GM23338 (cell line): ENCODE data around the gene GPX7. TPM values are rescaled to one million over a fixed set of nuclear protein-coding genes. Genes with fewer than 3 reads are reported as not detected.
A peak's percentile ranks its signal among the peaks of the same experiment; 100 is the strongest.

Experiments used
- ATAC-seq: fragments of 200-7000 bp; cut with Tn5 transposase; 3 replicates; pipeline ENCODE4 v1.9.1; 2020
- DNase-seq: peaks from one replicate; pipeline ENCODE4 v3.0.0-alpha.2; 2015; ENCODE audit warnings: low spot score
- H2AFZ ChIP-seq: fragments of 200-600 bp; sonication (generic); 2 replicates; pipeline ENCODE4 v1.8.0; 2016; ENCODE audit warnings: antibody characterized with exemption, mild to moderate bottlenecking, moderate library complexity
- H3F3A ChIP-seq: fragments of 200-600 bp; sonication (generic); replicated peaks from 2 replicates; pipeline ENCODE4 v1.8.0; 2017; ENCODE audit warnings: antibody characterized with exemption, mixed run types, low read depth
- H3K27ac ChIP-seq: fragments of 200-600 bp; sonication (generic); 2 replicates; pipeline ENCODE4 v1.6.1; 2016; ENCODE audit warnings: low read depth
- H3K27me3 ChIP-seq: fragments of 200-600 bp; sonication (generic); 2 replicates; pipeline ENCODE4 v1.8.0; 2016; ENCODE audit warnings: mild to moderate bottlenecking, mixed run types, moderate library complexity; ENCODE audit not compliant: insufficient read depth
- H3K36me3 ChIP-seq: fragments of 200-600 bp; sonication (generic); 2 replicates; pipeline ENCODE4 v1.8.0; 2016; ENCODE audit warnings: mild to moderate bottlenecking; ENCODE audit not compliant: insufficient read depth
- H3K4me1 ChIP-seq: fragments of 200-600 bp; sonication (generic); 2 replicates; pipeline ENCODE4 v1.8.0; 2016; ENCODE audit warnings: mild to moderate bottlenecking, moderate library complexity; ENCODE audit not compliant: insufficient read depth
- H3K4me2 ChIP-seq: fragments of 200-600 bp; sonication (generic); 2 replicates; pipeline ENCODE4 v1.7.1; 2017; ENCODE audit warnings: mixed run types
- H3K4me3 ChIP-seq: fragments of 200-600 bp; sonication (generic); 2 replicates; pipeline ENCODE4 v1.6.1; 2016; ENCODE audit warnings: mixed run types
- H3K79me2 ChIP-seq: fragments of 200-600 bp; sonication (generic); replicated peaks from 2 replicates; pipeline ENCODE4 v1.8.0; 2017; ENCODE audit warnings: mild to moderate bottlenecking; ENCODE audit not compliant: insufficient read depth
- H3K9me2 ChIP-seq: fragments of 200-600 bp; sonication (generic); 2 replicates; pipeline ENCODE4 v1.8.0; 2017; ENCODE audit not compliant: insufficient read depth
- H4K20me1 ChIP-seq: fragments of 200-600 bp; sonication (generic); replicated peaks from 2 replicates; pipeline ENCODE4 v1.8.0; 2017; ENCODE audit warnings: mild to moderate bottlenecking; ENCODE audit not compliant: insufficient read depth
- H3K27ac Mint-ChIP-seq: 2 replicates; pipeline ENCODE4 v1.8.0; 2020; ENCODE audit warnings: inconsistent platforms, mild to moderate bottlenecking, moderate library complexity, mixed read lengths
- H3K27me3 Mint-ChIP-seq: 3 replicates; pipeline ENCODE4 v1.8.0; 2022; ENCODE audit warnings: low read depth, mild to moderate bottlenecking, moderate library complexity, mixed read lengths, inconsistent platforms; ENCODE audit not compliant: insufficient read depth, poor library complexity
- H3K36me3 Mint-ChIP-seq: 3 replicates; pipeline ENCODE4 v1.8.0; 2021; ENCODE audit warnings: low read depth, mild to moderate bottlenecking, inconsistent platforms, moderate library complexity, mixed read lengths
- H3K4me1 Mint-ChIP-seq: 3 replicates; pipeline ENCODE4 v1.8.0; 2020; ENCODE audit warnings: mild to moderate bottlenecking, inconsistent platforms, mixed read lengths
- H3K4me3 Mint-ChIP-seq: 3 replicates; pipeline ENCODE4 v1.8.0; 2021; ENCODE audit warnings: moderate library complexity, mild to moderate bottlenecking, inconsistent platforms, mixed read lengths
- H3K9me3 Mint-ChIP-seq: 3 replicates; pipeline ENCODE4 v1.8.0; 2020; ENCODE audit warnings: moderate library complexity, mild to moderate bottlenecking, inconsistent platforms, mixed read lengths
- CREB1 ChIP-seq: fragments of 250-450 bp; sonication (Bioruptor Pico); IDR thresholded peaks from 2 replicates; pipeline ENCODE4 v1.5.0; 2020; ENCODE audit warnings: low read depth, mild to moderate bottlenecking, moderate library complexity
- EZH2 ChIP-seq: fragments of 200-600 bp; sonication (generic); IDR thresholded peaks from one replicate; pipeline ENCODE4 v1.8.0; 2017; ENCODE audit warnings: antibody characterized with exemption, mild to moderate bottlenecking, low read depth; ENCODE audit not compliant: unreplicated experiment
- EZH2phosphoT487 ChIP-seq: fragments of 200-600 bp; sonication (generic); IDR thresholded peaks from one replicate; pipeline ENCODE4 v1.8.1; 2018; ENCODE audit warnings: antibody characterized with exemption; ENCODE audit not compliant: unreplicated experiment
- JUNB ChIP-seq: IDR thresholded peaks from one replicate; pipeline ENCODE4 v1.6.1; 2016; ENCODE audit warnings: antibody characterized with exemption; ENCODE audit not compliant: unreplicated experiment
- POLR2AphosphoS5 ChIP-seq: IDR thresholded peaks from 2 replicates; pipeline ENCODE4 v1.6.1; 2016; ENCODE audit warnings: antibody characterized with exemption, low read depth
- STAT1 ChIP-seq: IDR thresholded peaks from one replicate; pipeline ENCODE4 v1.6.1; 2016; ENCODE audit warnings: antibody characterized with exemption; ENCODE audit not compliant: unreplicated experiment
- ZNF331 ChIP-seq: fragments of 250-450 bp; sonication (Bioruptor Pico); IDR thresholded peaks from 2 replicates; pipeline ENCODE4 v1.5.0; 2020; ENCODE audit warnings: low read depth, mild to moderate bottlenecking, moderate library complexity
- polyA plus RNA-seq: library from polyadenylated mRNA; unstranded; fragments of >200 nt; fragmentation: Nextera tagmentation; extraction: Ambion mirVana; gene quantifications from 2 replicates; pipeline ENCODE4 v1.2.1, GENCODE V29; 2016
- total RNA-seq: library from RNA; depleted of rRNA; stranded (reverse); fragments of >200 nt; shearing (Covaris generic); gene quantifications from 2 replicates; pipeline ENCODE4 v1.2.3, GENCODE V29; 2014
- TF ChIP-seq, protein P1 (sequence below): IDR thresholded peaks from one replicate; pipeline ENCODE4 v1.6.1; 2018; ENCODE audit warnings: antibody characterized with exemption; ENCODE audit not compliant: unreplicated experiment
- TF ChIP-seq, protein P2 (sequence below): fragments of 250-450 bp; sonication (Bioruptor Pico); IDR thresholded peaks from 2 replicates; pipeline ENCODE4 v1.5.0; 2020; ENCODE audit warnings: mild to moderate bottlenecking, moderate library complexity

The GPX7 gene
- total and polyA plus RNA-seq, 2 experiments from 2014 or later, result 12.8 to 20.9 TPM

DNA sequence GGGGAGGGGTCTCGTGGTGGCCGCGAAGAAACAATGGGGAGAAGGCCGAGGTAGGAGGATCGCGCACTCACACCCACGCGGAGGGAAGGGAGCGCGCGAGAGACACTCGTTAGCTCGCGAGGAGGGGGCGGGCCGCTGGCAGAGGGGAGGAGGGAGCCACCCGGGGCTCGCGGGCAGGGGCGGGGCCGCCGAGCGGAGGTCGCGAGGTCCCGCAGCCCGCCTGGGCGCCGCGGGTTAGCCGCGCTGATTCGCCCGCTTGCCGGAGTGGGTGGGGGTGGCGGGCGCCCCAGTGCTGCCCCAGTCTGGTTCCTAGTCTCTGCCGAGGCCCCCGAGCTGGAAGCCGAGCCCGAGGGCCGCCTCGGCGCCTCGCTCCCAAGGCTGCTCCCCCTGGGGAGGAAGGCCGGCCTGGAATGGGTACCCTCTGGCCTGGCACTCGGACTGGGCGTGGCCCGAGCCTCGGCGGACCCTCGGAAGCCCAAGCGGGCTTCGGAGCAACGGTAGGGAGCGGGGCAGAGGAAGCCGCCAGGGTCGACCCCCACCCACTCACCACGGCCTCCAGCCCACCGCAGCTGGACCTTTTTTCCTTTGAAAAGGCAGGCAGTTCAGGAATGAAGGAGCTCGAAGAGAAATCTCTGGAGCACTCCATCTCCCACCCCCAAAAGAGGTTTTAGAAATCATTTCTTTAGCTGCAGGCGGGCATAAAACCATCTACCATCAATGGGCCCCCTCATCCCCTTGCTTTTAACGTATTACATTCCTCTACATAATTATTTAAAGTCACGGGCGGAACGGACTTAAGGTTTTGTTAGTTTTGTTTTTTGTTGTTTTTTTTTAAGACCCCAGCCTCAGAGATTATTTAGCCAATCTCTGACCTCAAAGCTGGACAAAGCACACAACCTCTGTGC, 48.6 kb upstream of the GPX7 start:
- H4K20me1 ChIP-seq, result peaks cover 12% of the 10 kb centered on the region; the same call in 1 of the 2 replicates
- ATAC-seq, result peak; percentile 75
- peaks cover 6% of the 10 kb centered on the region; the same call in 1 of the 2 replicates for H3F3A ChIP-seq
- peak overlapping the region; percentile 97 for H3K4me2 ChIP-seq
- peak overlapping the region; percentile 81; the same call in 2 of the 3 replicates for H3K4me3 Mint-ChIP-seq
- H3K4me1 ChIP-seq, result peaks cover 29% of the 10 kb centered on the region
- H3K36me3 Mint-ChIP-seq, result no peaks in the 10 kb centered on the region
- TF ChIP-seq ZNF331 (CRISPR knock-in tag) (no peak), POLR2AphosphoS5 (peak; percentile 65)
- DNase-seq, result peak; percentile 86
- H3K27ac Mint-ChIP-seq, result peak overlapping the region; percentile 68
- H3K27me3 ChIP-seq, result no peaks in the 10 kb centered on the region
- H3K4me1 Mint-ChIP-seq, result peaks cover 29% of the 10 kb centered on the region
- peaks cover 38% of the 10 kb centered on the region for H3K79me2 ChIP-seq
- H3K36me3 ChIP-seq, result no peaks in the 10 kb centered on the region
- no peaks in the 10 kb centered on the region for H3K9me2 ChIP-seq
- peaks cover 4% of the 10 kb centered on the region for H3K27me3 Mint-ChIP-seq
- H2AFZ ChIP-seq, result peak overlapping the region; percentile 83
- no peaks in the 10 kb centered on the region for H3K9me3 Mint-ChIP-seq
- H3K27ac ChIP-seq, result peak overlapping the region; percentile 95
- H3K4me3 ChIP-seq, result peak overlapping the region; percentile 87

DNA sequence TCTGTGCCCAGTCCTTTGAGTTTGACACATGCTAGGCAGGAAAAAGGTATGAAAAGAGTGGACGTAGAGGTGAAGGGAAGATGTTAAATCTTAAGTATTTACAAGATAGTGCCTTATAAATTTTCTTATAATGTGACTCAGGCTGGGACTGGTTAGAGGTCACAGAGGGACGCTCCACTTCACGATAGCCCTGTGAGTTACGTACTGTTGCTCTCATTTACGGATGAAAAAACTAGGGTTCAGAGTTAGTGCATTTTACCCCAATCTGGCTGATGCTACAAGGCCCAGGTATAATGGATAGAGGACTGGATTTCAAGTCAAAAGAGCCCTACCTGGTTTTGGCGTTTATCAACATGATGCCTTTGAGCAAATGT, 47.9 kb upstream of the GPX7 start:
- Histone ChIP-seq H3F3A (peaks cover 6% of the 10 kb centered on the region; the same call in 1 of the 2 replicates), H3K27me3 (no peaks in the 10 kb centered on the region), H3K9me2 (no peaks in the 10 kb centered on the region), H3K36me3 (no peaks in the 10 kb centered on the region), H4K20me1 (peaks cover 7% of the 10 kb centered on the region; the same call in 1 of the 2 replicates), H3K4me3 (peak overlapping the region; percentile 87), H3K4me2 (peak overlapping the region; percentile 97), H2AFZ (peak overlapping the region; percentile 83; the same call in 1 of the 2 replicates), H3K27ac (peak overlapping the region; percentile 95), H3K4me1 (peaks cover 29% of the 10 kb centered on the region), H3K79me2 (peaks cover 31% of the 10 kb centered on the region)
- no peak for DNase-seq
- Mint-ChIP-seq H3K36me3 (no peaks in the 10 kb centered on the region), H3K27me3 (peaks cover 4% of the 10 kb centered on the region), H3K9me3 (no peaks in the 10 kb centered on the region; the same call in 2 of the 3 replicates), H3K4me1 (peaks cover 26% of the 10 kb centered on the region), H3K4me3 (peak overlapping the region; percentile 81; the same call in 2 of the 3 replicates), H3K27ac (peak overlapping the region; percentile 56; the same call in 1 of the 2 replicates)
- ATAC-seq, result no peak
- TF ChIP-seq, protein P1, sequence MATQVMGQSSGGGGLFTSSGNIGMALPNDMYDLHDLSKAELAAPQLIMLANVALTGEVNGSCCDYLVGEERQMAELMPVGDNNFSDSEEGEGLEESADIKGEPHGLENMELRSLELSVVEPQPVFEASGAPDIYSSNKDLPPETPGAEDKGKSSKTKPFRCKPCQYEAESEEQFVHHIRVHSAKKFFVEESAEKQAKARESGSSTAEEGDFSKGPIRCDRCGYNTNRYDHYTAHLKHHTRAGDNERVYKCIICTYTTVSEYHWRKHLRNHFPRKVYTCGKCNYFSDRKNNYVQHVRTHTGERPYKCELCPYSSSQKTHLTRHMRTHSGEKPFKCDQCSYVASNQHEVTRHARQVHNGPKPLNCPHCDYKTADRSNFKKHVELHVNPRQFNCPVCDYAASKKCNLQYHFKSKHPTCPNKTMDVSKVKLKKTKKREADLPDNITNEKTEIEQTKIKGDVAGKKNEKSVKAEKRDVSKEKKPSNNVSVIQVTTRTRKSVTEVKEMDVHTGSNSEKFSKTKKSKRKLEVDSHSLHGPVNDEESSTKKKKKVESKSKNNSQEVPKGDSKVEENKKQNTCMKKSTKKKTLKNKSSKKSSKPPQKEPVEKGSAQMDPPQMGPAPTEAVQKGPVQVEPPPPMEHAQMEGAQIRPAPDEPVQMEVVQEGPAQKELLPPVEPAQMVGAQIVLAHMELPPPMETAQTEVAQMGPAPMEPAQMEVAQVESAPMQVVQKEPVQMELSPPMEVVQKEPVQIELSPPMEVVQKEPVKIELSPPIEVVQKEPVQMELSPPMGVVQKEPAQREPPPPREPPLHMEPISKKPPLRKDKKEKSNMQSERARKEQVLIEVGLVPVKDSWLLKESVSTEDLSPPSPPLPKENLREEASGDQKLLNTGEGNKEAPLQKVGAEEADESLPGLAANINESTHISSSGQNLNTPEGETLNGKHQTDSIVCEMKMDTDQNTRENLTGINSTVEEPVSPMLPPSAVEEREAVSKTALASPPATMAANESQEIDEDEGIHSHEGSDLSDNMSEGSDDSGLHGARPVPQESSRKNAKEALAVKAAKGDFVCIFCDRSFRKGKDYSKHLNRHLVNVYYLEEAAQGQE, result no peak
- TF ChIP-seq ZNF331 (CRISPR knock-in tag) (no peak), EZH2phosphoT487 (no peak), EZH2 (no peak), JUNB (no peak), POLR2AphosphoS5 (no peak), CREB1 (CRISPR knock-in tag) (no peak), STAT1 (no peak)
- TF ChIP-seq, protein P2, sequence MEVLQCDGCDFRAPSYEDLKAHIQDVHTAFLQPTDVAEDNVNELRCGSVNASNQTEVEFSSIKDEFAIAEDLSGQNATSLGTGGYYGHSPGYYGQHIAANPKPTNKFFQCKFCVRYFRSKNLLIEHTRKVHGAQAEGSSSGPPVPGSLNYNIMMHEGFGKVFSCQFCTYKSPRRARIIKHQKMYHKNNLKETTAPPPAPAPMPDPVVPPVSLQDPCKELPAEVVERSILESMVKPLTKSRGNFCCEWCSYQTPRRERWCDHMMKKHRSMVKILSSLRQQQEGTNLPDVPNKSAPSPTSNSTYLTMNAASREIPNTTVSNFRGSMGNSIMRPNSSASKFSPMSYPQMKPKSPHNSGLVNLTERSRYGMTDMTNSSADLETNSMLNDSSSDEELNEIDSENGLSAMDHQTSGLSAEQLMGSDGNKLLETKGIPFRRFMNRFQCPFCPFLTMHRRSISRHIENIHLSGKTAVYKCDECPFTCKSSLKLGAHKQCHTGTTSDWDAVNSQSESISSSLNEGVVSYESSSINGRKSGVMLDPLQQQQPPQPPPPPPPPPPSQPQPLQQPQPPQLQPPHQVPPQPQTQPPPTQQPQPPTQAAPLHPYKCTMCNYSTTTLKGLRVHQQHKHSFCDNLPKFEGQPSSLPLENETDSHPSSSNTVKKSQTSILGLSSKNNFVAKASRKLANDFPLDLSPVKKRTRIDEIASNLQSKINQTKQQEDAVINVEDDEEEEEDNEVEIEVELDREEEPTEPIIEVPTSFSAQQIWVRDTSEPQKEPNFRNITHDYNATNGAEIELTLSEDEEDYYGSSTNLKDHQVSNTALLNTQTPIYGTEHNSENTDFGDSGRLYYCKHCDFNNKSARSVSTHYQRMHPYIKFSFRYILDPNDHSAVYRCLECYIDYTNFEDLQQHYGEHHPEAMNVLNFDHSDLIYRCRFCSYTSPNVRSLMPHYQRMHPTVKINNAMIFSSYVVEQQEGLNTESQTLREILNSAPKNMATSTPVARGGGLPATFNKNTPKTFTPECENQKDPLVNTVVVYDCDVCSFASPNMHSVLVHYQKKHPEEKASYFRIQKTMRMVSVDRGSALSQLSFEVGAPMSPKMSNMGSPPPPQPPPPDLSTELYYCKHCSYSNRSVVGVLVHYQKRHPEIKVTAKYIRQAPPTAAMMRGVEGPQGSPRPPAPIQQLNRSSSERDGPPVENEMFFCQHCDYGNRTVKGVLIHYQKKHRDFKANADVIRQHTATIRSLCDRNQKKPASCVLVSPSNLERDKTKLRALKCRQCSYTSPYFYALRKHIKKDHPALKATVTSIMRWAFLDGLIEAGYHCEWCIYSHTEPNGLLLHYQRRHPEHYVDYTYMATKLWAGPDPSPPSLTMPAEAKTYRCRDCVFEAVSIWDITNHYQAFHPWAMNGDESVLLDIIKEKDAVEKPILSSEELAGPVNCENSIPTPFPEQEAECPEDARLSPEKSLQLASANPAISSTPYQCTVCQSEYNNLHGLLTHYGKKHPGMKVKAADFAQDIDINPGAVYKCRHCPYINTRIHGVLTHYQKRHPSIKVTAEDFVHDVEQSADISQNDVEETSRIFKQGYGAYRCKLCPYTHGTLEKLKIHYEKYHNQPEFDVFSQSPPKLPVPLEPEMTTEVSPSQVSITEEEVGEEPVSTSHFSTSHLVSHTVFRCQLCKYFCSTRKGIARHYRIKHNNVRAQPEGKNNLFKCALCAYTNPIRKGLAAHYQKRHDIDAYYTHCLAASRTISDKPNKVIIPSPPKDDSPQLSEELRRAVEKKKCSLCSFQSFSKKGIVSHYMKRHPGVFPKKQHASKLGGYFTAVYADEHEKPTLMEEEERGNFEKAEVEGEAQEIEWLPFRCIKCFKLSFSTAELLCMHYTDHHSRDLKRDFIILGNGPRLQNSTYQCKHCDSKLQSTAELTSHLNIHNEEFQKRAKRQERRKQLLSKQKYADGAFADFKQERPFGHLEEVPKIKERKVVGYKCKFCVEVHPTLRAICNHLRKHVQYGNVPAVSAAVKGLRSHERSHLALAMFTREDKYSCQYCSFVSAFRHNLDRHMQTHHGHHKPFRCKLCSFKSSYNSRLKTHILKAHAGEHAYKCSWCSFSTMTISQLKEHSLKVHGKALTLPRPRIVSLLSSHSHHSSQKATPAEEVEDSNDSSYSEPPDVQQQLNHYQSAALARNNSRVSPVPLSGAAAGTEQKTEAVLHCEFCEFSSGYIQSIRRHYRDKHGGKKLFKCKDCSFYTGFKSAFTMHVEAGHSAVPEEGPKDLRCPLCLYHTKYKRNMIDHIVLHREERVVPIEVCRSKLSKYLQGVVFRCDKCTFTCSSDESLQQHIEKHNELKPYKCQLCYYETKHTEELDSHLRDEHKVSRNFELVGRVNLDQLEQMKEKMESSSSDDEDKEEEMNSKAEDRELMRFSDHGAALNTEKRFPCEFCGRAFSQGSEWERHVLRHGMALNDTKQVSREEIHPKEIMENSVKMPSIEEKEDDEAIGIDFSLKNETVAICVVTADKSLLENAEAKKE (CRISPR knock-in tag), result no peak
